Spinal cord (tissue), 10 donors: Measurements from ENCODE around the gene WBP11. TPM values are rescaled to one million over a fixed set of nuclear protein-coding genes. Genes with fewer than 3 reads are reported as not detected.

Source experiments
- DNase-seq, 6 donors: peaks; one replicate each; pipeline versions ENCODE4 v3.0.0 to v3.0.0-alpha.2; 2013 to 2015; ENCODE audit warnings: low spot score in 6 of 6, low read depth in 4 of 6
- H3K27ac ChIP-seq: one replicate; pipeline ENCODE4 v1.5.1; 2013; ENCODE audit warnings: low read depth, low read length, control low read depth
- H3K27me3 ChIP-seq: one replicate; pipeline ENCODE4 v1.6.1; 2013; ENCODE audit warnings: low read length; ENCODE audit not compliant: control insufficient read depth, insufficient read depth
- H3K36me3 ChIP-seq: one replicate; pipeline ENCODE4 v1.6.1; 2013; ENCODE audit warnings: low read length; ENCODE audit not compliant: control insufficient read depth, insufficient read depth
- H3K4me1 ChIP-seq: one replicate; pipeline ENCODE4 v1.6.1; 2013; ENCODE audit warnings: low read length; ENCODE audit not compliant: control insufficient read depth, insufficient read depth
- H3K4me3 ChIP-seq: one replicate; pipeline ENCODE4 v1.5.1; 2013; ENCODE audit warnings: low read depth, low read length, control low read depth
- H3K9me3 ChIP-seq: one replicate; pipeline ENCODE4 v1.6.1; 2013; ENCODE audit warnings: low read length; ENCODE audit not compliant: control insufficient read depth, insufficient read depth
- WGBS: methylation state at CpG from one replicate; pipeline ENCODE4 v1.1.5; 2013; ENCODE audit warnings: missing lambda C conversion rate; ENCODE audit not compliant: insufficient coverage; 5-methylcytosine and 5-hydroxymethylcytosine counted together
- polyA plus RNA-seq, 2 donors: library from polyadenylated mRNA; unstranded; fragments of 120-200 nt; gene quantifications; one replicate each; pipeline ENCODE4 v1.2.1, GENCODE V29; 2013; ENCODE audit not compliant: insufficient read length in 2 of 2
- total RNA-seq, 2 donors: library from RNA; depleted of rRNA in 1 of 2; stranded (reverse); fragments of 120-200 nt in 1 of 2; fragments of >200 nt in 1 of 2; gene quantifications; one replicate each; pipeline versions ENCODE4 v1.2.3 to v1.2.4, GENCODE V29; 2013 to 2014
- donor health status: healthy.

Gene WBP11
- total and polyA plus RNA-seq, 4 donors, result 19.3 to 86.2 (median 50.7) TPM

- Histone ChIP-seq H3K9me3 (no peaks in the 10 kb centered on the region), H3K36me3 (no peaks in the 10 kb centered on the region), H3K27ac (peak overlapping the region; percentile 90), H3K27me3 (no peaks in the 10 kb centered on the region), H3K4me1 (no peaks in the 10 kb centered on the region), H3K4me3 (peak overlapping the region; percentile 78)
- no peak for DNase-seq
- no CpG with 5 or more reads among the region's 4 CpGs for WGBS
Measured at GRCh38 chr12:14802247-14802646, 1.0 kb downstream of the WBP11 start.

DNA sequence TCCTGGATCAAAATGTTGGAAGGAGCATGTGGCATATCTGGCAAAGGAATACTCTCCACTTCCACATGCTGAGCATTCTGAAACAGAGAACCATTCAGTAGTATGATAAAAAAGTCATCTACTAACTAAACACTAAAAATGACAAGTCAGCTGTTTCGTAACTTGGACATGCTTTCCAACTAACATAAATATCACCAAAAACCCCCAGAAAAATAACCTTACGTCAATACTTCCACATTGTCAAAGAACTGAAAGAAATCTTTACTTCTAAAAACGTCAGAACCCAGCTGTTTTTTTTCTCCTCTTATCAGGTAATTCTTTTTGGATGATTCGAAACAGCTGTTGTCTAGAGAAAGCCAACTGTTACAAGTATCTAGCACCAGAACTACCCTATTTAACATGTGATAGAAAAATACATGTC lies 8.2 kb downstream of the WBP11 start:
- no peak overlapping the region for H3K4me3 ChIP-seq
- no peaks in the 10 kb centered on the region for H3K27me3 ChIP-seq
- no peak for DNase-seq
- 100% methylated on average over 1 of the region's 4 CpGs for WGBS
- no peaks in the 10 kb centered on the region for H3K9me3 ChIP-seq
- H3K4me1 ChIP-seq, result no peaks in the 10 kb centered on the region
- no peak overlapping the region for H3K27ac ChIP-seq
- peaks cover 20% of the 10 kb centered on the region for H3K36me3 ChIP-seq

DNA sequence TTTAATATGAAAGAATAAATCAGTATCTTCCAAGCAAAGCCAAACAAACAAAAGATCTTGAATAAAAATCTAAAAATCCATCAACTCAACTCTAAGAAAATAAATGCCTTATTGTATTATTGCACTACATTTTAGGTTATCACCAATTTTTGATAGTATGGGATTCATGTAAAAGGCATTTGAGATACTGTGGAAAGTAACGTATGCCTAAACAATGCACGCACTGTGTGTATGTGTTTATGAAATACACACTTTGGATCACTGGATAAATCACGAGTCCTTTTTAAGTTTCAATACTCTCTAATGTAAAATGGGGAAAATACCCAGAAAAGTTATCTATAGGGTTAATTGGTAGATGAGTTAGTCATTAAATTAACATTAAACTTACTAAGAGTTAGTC lies 17.7 kb downstream of the WBP11 start:
- WGBS, result no CpG with 5 or more reads among the region's 3 CpGs
- H3K27me3 ChIP-seq, result no peaks in the 10 kb centered on the region
- no peak overlapping the region for H3K27ac ChIP-seq
- no peak for DNase-seq
- no peaks in the 10 kb centered on the region for H3K4me1 ChIP-seq
- no peak overlapping the region for H3K4me3 ChIP-seq
- H3K36me3 ChIP-seq, result peaks cover 19% of the 10 kb centered on the region
- H3K9me3 ChIP-seq, result no peaks in the 10 kb centered on the region

DNA sequence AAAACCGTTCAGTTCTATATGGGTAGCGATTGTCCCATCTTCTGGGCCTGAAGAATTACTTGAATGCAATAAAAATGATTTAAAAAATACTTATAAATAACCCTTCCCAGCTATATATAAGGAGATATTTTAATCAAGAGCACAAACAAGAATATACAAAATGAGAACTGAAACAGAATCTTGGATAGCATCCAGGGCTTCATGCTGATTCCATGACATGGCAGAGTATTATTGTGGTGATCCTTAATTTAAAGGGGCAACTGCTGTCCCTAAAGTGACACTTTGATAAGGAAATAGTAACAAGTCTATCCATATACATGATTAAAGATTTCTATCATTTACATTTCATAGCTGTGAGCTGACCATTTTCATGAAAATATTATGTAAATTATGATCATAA lies 18.8 kb downstream of the WBP11 start:
- H3K9me3 ChIP-seq, result no peaks in the 10 kb centered on the region
- no peaks in the 10 kb centered on the region for H3K27me3 ChIP-seq
- no peak overlapping the region for H3K4me3 ChIP-seq
- H3K4me1 ChIP-seq, result no peaks in the 10 kb centered on the region
- no peak for DNase-seq
- H3K27ac ChIP-seq, result no peak overlapping the region
- no CpG with 5 or more reads among the region's 2 CpGs for WGBS
- peaks cover 16% of the 10 kb centered on the region for H3K36me3 ChIP-seq

DNA sequence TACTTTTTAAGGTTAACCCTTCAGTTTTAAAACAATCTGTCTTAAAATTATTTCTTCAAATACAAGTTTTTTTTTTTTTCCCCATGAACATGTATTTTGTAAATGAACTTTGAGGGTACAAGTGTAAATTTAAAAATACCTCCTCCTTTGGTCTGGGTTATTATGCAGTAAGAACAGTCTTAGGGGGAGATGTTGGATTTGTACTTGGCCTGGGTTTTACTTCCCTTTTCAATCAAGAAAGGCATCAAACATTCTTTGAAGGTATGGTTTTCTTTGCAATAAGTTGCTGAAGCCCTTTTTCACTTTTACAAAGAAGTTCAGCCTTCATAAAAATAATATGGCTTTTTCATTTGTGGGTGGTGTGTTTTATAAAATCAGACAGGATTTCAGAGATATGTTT lies 20.5 kb downstream of the WBP11 start:
- Histone ChIP-seq H3K27me3 (no peaks in the 10 kb centered on the region), H3K27ac (no peak overlapping the region), H3K36me3 (peaks cover 4% of the 10 kb centered on the region), H3K4me1 (no peaks in the 10 kb centered on the region), H3K9me3 (no peaks in the 10 kb centered on the region), H3K4me3 (no peak overlapping the region)
- no peak for DNase-seq

- H3K27ac ChIP-seq, result no peak overlapping the region
Measured at GRCh38 chr12:14781563-14781962, 21.7 kb downstream of the WBP11 start.

GRCh38 chr12:14780859-14781258 lies 22.4 kb downstream of the WBP11 start:
- Histone ChIP-seq H3K4me3 (no peak overlapping the region), H3K4me1 (no peaks in the 10 kb centered on the region), H3K36me3 (no peaks in the 10 kb centered on the region), H3K9me3 (no peaks in the 10 kb centered on the region), H3K27ac (no peak overlapping the region), H3K27me3 (no peaks in the 10 kb centered on the region)
- no peak for DNase-seq
- WGBS, result 43% methylated on average over 1 of the region's 3 CpGs

More at GRCh38 chr12:14781563-14781962, 21.7 kb downstream of the WBP11 start:
- Histone ChIP-seq H3K4me3 (no peak overlapping the region), H3K36me3 (no peaks in the 10 kb centered on the region), H3K27me3 (no peaks in the 10 kb centered on the region), H3K4me1 (no peaks in the 10 kb centered on the region), H3K9me3 (no peaks in the 10 kb centered on the region)
- no CpG with 5 or more reads among the region's 2 CpGs for WGBS
- no peak for DNase-seq

DNA sequence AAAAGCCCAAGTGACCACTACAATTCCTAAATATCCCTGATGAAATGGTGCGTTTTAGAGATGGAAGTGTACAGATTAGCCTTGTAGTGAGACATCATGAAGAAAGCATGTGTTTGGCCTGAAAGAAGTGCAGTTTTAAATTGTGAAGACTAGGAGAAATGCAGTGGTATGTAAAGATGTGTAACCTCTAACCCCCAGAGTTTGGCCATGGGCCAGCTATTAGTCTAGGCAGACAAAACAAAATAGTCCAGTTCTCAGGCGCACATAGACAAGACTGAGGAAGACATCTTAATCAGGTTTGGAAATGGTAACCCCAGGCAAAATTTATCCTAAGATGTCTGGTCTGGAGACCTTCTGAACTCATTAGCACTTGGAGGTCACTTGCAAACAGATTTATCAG lies 23.4 kb downstream of the WBP11 start:
- H3K4me1 ChIP-seq, result peaks cover 5% of the 10 kb centered on the region
- H3K36me3 ChIP-seq, result no peaks in the 10 kb centered on the region
- DNase-seq, result no peak
- H3K9me3 ChIP-seq, result no peaks in the 10 kb centered on the region
- H3K27ac ChIP-seq, result no peak overlapping the region
- no peaks in the 10 kb centered on the region for H3K27me3 ChIP-seq
- H3K4me3 ChIP-seq, result no peak overlapping the region
- WGBS, result 100% methylated on average over 1 of the region's 2 CpGs

GRCh38 chr12:14777271-14777670 lies 26.0 kb downstream of the WBP11 start:
- DNase-seq, result no peak
- H3K9me3 ChIP-seq, result no peaks in the 10 kb centered on the region
- H3K36me3 ChIP-seq, result no peaks in the 10 kb centered on the region
- H3K4me1 ChIP-seq, result peaks cover 16% of the 10 kb centered on the region
- no peaks in the 10 kb centered on the region for H3K27me3 ChIP-seq
- 40% methylated on average over 1 of the region's 3 CpGs for WGBS
- H3K27ac ChIP-seq, result peak overlapping the region; percentile 65
- H3K4me3 ChIP-seq, result no peak overlapping the region

DNA sequence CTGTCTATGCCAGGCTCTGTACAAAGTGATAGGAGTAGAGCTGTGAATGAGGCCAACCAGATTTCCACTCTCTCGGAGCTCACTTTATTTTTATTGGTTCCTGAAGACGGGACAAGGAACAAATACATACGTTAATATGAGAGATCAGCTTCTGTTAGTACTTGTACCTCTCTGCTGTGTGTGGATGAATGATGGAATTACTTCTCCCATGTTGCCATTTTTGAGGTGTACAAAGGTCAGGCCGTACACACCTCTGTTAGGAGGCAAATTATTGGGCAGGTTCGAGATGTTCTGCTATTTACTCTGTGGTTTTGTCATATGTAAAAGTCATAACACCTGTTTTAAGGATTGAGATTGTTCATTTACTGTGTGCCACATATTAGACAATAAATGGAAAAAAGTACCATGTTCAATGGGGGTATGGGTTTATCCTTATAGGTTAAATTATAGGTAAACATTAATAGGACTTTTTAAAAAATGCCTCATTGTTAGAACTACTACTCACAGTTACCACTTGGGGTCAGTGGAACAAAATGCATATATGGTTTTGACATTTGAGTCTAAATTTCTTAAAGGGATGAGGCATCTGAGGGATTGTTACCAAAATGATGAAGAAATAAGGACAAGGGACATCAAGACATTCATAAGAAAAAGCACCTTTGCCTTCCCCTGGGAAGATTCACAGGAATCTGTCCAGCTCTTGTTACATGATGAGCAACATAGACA lies 26.9 kb downstream of the WBP11 start:
- Histone ChIP-seq H3K27ac (peak overlapping the region; percentile 65), H3K9me3 (no peaks in the 10 kb centered on the region), H3K4me3 (no peak overlapping the region), H3K36me3 (no peaks in the 10 kb centered on the region), H3K4me1 (peaks cover 16% of the 10 kb centered on the region), H3K27me3 (no peaks in the 10 kb centered on the region)
- DNase-seq, result no peak
- 90% methylated on average over 4 of the region's 5 CpGs for WGBS
